Keratinocyte (primary cell): Measurements from ENCODE around the gene FN3K. TPM values are rescaled to one million over a fixed set of nuclear protein-coding genes. Genes with fewer than 3 reads are reported as not detected.

ENCODE experiments used
- DNase-seq: peaks from one replicate; pipeline ENCODE4 v3.0.0-alpha.2; 2011; ENCODE audit warnings: low read depth, missing footprints, low spot score
- FAIRE-seq: peaks from 2 replicates; lab custom pipeline; 2011; peaks lifted over from hg19 to GRCh38; lab: Jason Lieb, UNC
- H2AFZ ChIP-seq: 2 replicates; pipeline ENCODE4 v1.6.0; 2012; ENCODE audit warnings: low read length, control low read depth, inconsistent platforms; ENCODE audit not compliant: control insufficient read depth
- H3K27ac ChIP-seq: 2 replicates; pipeline ENCODE4 v1.5.1; 2011; ENCODE audit warnings: low read length; ENCODE audit not compliant: control insufficient read depth, insufficient read depth
- H3K27me3 ChIP-seq: 3 replicates; pipeline ENCODE4 v1.6.0; 2011; ENCODE audit warnings: low read length; ENCODE audit not compliant: control insufficient read depth, insufficient read depth; ENCODE audit errors: extremely low read depth
- H3K36me3 ChIP-seq, 2 experiments: 2 replicates in 1 of 2; 3 replicates in 1 of 2; pipeline ENCODE4 v1.5.1; 2011; ENCODE audit warnings: low read length in 2 of 2, mild to moderate bottlenecking in 1 of 2; ENCODE audit not compliant: control insufficient read depth in 2 of 2, insufficient read depth in 2 of 2; ENCODE audit errors: extremely low read depth in 1 of 2
- H3K4me1 ChIP-seq: 3 replicates; pipeline ENCODE4 v1.5.1; 2011; ENCODE audit warnings: low read length; ENCODE audit not compliant: control insufficient read depth, insufficient read depth; ENCODE audit errors: extremely low read depth
- H3K4me2 ChIP-seq: 3 replicates; pipeline ENCODE4 v1.6.0; 2011; ENCODE audit warnings: low read depth, low read length; ENCODE audit not compliant: control insufficient read depth, insufficient read depth; ENCODE audit errors: extremely low read depth
- H3K4me3 ChIP-seq, 3 experiments: fragments of 200-600 bp in 1 of 3; sonication (generic) in 1 of 3; 2 replicates in 2 of 3; 3 replicates in 1 of 3; pipeline ENCODE4 v1.5.1; 2011 to 2016; ENCODE audit warnings: low read length in 3 of 3, mild to moderate bottlenecking in 3 of 3, control low read depth in 2 of 3, inconsistent platforms in 1 of 3, low read depth in 1 of 3, mixed read lengths in 1 of 3, mixed run types in 1 of 3, moderate library complexity in 1 of 3; ENCODE audit not compliant: control insufficient read depth in 2 of 3, insufficient read depth in 2 of 3; ENCODE audit errors: extremely low read depth in 1 of 3
- H3K79me2 ChIP-seq: 2 replicates; pipeline ENCODE4 v1.6.0; 2012; ENCODE audit warnings: low read length; ENCODE audit not compliant: control insufficient read depth, insufficient read depth
- H3K9ac ChIP-seq: 3 replicates; pipeline ENCODE4 v1.6.0; 2011; ENCODE audit warnings: low read length; ENCODE audit not compliant: control insufficient read depth, insufficient read depth; ENCODE audit errors: extremely low read depth
- H3K9me1 ChIP-seq: 3 replicates; pipeline ENCODE4 v1.6.0; 2011; ENCODE audit warnings: low read length; ENCODE audit not compliant: control insufficient read depth, insufficient read depth; ENCODE audit errors: extremely low read depth
- H3K9me3 ChIP-seq: 2 replicates; pipeline ENCODE4 v1.5.1; 2012; ENCODE audit warnings: low read depth, low read length; ENCODE audit not compliant: control insufficient read depth
- H4K20me1 ChIP-seq: 3 replicates; pipeline ENCODE4 v1.6.0; 2011; ENCODE audit warnings: low read length; ENCODE audit not compliant: control insufficient read depth, insufficient read depth; ENCODE audit errors: extremely low read depth
- EZH2 ChIP-seq: IDR thresholded peaks from one replicate; pipeline ENCODE4 v1.6.1; 2012; ENCODE audit warnings: inconsistent platforms, mild to moderate bottlenecking, low read length, moderate library complexity
- dilution Hi-C: fragments of 300-500 bp; cut with MboI; formaldehyde crosslinking; loops from one replicate; pipeline ENCODE4 v1.7.0; 2020; ENCODE audit warnings: low sequenced_read_pairs; ENCODE audit not compliant: extremely low pct_ligation_motif_present
- polyA plus RNA-seq, 5 experiments: library from polyadenylated mRNA; depleted of rRNA in 3 of 5; stranded (reverse) in 3 of 5; stranded (forward) in 1 of 5; unstranded in 1 of 5; fragments of >200 nt; gene quantifications; 1 replicate in 1 of 5; 2 replicates in 3 of 5; 3 replicates in 1 of 5; pipeline versions ENCODE4 v1.2.1 to v1.2.3, GENCODE V29; 2011 to 2012; ENCODE audit warnings: missing spikeins in 2 of 5, low read depth in 1 of 5, low replicate concordance in 1 of 5
- TF ChIP-seq, protein P1 (sequence below), 3 experiments: IDR thresholded peaks in 1 of 3; conservative IDR thresholded peaks in 1 of 3; optimal IDR thresholded peaks in 1 of 3; 2 replicates in 2 of 3; 3 replicates in 1 of 3; pipeline versions ENCODE3 to v1.5.1; 2011; ENCODE audit warnings: low read length in 3 of 3, mild to moderate bottlenecking in 3 of 3, moderate library complexity in 2 of 3, control low read depth in 1 of 3, inconsistent platforms in 1 of 3; ENCODE audit not compliant: insufficient read depth in 2 of 3; ENCODE audit errors: extremely low read depth in 1 of 3

FN3K gene
- polyA plus RNA-seq, 1 donor (not counting 4 experiments of a cell fraction or from before 2014, with no cell fraction given) = 0.10 TPM

DNA sequence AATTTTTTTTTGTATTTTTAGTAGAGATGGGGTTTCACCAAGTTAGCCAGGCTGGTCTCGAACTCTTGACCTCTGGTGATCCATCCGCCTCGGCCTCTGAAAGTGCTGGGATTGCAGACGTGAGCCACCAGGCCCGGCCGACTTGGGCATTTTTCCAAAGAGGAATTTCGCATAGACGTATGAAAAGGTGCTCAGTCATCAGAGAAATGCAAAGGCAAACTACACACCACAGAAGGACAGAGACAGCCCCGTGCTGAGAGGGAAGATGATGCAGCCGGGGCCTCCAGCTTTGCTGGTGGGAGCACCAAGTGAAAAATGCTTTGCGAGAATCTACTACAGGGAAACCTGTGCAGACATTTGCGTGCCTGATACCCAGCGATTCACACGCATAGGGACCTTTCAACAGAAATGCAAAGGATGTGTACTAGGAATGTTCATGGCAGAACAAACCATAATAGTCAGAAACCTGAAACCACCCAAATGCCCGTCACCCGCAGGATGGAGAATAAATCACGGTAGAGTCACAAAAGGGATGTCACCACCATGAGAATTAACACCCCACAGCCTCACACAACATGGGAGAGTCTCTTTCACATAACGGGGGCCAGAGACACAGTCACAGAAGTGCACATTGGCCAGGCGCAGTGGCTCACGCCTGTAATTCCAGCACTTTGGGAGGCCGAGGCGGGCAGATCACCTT, 42.1 kb upstream of the FN3K start:
- H3K27me3 ChIP-seq = peaks cover 6% of the 10 kb centered on the region
- H3K27ac ChIP-seq = no peak overlapping the region
- H4K20me1 ChIP-seq = no peaks in the 10 kb centered on the region
- H2AFZ ChIP-seq = no peak overlapping the region
- no peak overlapping the region for H3K4me2 ChIP-seq
- TF ChIP-seq, protein P1, sequence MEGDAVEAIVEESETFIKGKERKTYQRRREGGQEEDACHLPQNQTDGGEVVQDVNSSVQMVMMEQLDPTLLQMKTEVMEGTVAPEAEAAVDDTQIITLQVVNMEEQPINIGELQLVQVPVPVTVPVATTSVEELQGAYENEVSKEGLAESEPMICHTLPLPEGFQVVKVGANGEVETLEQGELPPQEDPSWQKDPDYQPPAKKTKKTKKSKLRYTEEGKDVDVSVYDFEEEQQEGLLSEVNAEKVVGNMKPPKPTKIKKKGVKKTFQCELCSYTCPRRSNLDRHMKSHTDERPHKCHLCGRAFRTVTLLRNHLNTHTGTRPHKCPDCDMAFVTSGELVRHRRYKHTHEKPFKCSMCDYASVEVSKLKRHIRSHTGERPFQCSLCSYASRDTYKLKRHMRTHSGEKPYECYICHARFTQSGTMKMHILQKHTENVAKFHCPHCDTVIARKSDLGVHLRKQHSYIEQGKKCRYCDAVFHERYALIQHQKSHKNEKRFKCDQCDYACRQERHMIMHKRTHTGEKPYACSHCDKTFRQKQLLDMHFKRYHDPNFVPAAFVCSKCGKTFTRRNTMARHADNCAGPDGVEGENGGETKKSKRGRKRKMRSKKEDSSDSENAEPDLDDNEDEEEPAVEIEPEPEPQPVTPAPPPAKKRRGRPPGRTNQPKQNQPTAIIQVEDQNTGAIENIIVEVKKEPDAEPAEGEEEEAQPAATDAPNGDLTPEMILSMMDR (optimal IDR thresholded peaks at IDR 0.05 in 1 of 3, IDR thresholded peaks at IDR 0.05 in 1 of 3, conservative IDR thresholded peaks at IDR 0.05 in 1 of 3; ENCODE audit: extremely low read depth in 1 of 3, insufficient read depth in 2 of 3, low read length in 3 of 3) = no peak
- no peak for TF ChIP-seq EZH2
- H3K4me3 ChIP-seq = no peak overlapping the region
- H3K9me3 ChIP-seq = peaks cover 3% of the 10 kb centered on the region
- FAIRE-seq = no peak
- H3K79me2 ChIP-seq = peaks cover 2% of the 10 kb centered on the region
- no peak overlapping the region for H3K9ac ChIP-seq
- no peaks in the 10 kb centered on the region for H3K9me1 ChIP-seq
- dilution Hi-C loops = no loop called here
- DNase-seq = no peak
- peaks cover 6% of the 10 kb centered on the region for H3K4me1 ChIP-seq
- peaks cover 0 to 5% of the 10 kb centered on the region in 2 experiments for H3K36me3 ChIP-seq

DNA sequence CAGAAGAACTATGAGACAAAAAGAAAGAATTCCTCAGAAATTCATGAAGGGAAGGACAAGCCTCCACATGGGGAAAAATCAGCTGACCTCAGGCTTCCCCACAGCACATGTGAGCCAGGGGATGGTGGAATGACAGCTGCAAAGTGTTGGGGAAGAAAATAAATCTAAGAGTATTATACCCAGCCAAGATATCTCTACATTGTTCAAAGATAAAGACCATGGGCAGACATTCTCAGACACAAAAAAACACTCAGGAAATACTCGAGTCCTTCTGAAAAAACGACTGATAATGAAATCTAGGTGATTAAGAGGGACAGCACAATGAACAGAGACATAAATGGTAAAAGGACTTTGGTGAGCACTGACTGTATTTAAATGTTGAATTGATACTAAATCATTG, 40.8 kb upstream of the FN3K start:
- Histone ChIP-seq H3K9me1 (no peaks in the 10 kb centered on the region), H3K4me2 (no peak overlapping the region), H3K4me3 (no peak overlapping the region), H3K9ac (no peak overlapping the region), H3K36me3 (peaks cover 0 to 5% of the 10 kb centered on the region in 2 experiments), H3K27ac (no peak overlapping the region), H2AFZ (no peak overlapping the region), H3K27me3 (peaks cover 6% of the 10 kb centered on the region), H4K20me1 (no peaks in the 10 kb centered on the region), H3K9me3 (peaks cover 3% of the 10 kb centered on the region), H3K4me1 (peaks cover 6% of the 10 kb centered on the region), H3K79me2 (peaks cover 2% of the 10 kb centered on the region)
- FAIRE-seq (no peak), DNase-seq (no peak)
- TF ChIP-seq EZH2 = no peak
- TF ChIP-seq, protein P1 (optimal IDR thresholded peaks at IDR 0.05 in 1 of 3, IDR thresholded peaks at IDR 0.05 in 1 of 3, conservative IDR thresholded peaks at IDR 0.05 in 1 of 3; ENCODE audit: extremely low read depth in 1 of 3, insufficient read depth in 2 of 3, low read length in 3 of 3) = no peak
- dilution Hi-C loops = no loop called here
